ENCODE results near the gene DCBLD1. TPM values are rescaled to one million over a fixed set of nuclear protein-coding genes. Genes with fewer than 3 reads are reported as not detected.
"Not testable (repeated sequence)": the region's sequence is repeated elsewhere in the genome, so short reads cannot be mapped to it uniquely, and the experiment has no call there.

Gene DCBLD1
- total RNA-seq, 1 donor from 2014 or later, result 6.1 TPM

DNA sequence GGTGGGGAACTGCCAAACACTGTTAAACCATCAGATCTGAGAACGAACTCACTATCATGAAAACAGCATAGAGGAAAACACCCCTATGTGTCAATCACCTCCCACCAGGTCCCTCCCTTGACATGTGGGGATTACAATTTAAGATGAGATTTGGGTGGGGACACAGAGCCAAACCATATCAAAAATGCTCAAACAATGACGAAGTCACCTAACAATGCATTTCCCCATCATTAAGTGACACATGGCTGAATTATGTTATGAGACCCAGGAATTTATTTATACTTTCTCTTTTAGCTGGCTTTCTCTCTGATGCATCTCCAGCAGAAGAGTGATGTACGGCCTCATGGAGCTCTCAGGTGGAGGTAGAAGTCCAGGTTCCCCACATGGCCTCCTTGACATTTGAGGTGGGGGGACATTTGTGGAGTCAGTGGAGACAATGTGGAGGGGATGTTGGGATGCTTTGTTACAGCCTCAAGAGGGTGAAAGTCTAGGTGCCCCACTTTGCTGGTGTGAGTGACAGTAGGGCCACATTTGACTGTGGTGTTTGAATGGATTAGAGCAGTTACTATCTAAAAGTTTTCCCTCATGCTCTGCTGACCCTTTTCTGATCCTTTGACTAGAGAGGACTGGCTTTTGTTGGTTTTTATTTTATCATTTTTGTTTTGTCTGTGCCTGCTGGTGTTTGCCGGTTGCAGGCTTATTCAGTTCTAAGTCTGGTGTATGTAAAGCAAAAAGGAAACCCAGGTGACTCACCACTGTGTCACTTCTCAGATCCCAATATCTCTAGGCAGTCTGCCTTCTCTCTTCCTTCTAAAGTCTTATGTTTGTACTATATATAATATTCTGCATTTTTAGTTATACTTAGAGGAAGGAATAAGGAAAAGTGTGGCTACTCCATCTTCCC is 18.5 kb upstream of the DCBLD1 start:
- TF ChIP-seq, protein P1, sequence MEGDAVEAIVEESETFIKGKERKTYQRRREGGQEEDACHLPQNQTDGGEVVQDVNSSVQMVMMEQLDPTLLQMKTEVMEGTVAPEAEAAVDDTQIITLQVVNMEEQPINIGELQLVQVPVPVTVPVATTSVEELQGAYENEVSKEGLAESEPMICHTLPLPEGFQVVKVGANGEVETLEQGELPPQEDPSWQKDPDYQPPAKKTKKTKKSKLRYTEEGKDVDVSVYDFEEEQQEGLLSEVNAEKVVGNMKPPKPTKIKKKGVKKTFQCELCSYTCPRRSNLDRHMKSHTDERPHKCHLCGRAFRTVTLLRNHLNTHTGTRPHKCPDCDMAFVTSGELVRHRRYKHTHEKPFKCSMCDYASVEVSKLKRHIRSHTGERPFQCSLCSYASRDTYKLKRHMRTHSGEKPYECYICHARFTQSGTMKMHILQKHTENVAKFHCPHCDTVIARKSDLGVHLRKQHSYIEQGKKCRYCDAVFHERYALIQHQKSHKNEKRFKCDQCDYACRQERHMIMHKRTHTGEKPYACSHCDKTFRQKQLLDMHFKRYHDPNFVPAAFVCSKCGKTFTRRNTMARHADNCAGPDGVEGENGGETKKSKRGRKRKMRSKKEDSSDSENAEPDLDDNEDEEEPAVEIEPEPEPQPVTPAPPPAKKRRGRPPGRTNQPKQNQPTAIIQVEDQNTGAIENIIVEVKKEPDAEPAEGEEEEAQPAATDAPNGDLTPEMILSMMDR (conservative IDR thresholded peaks at IDR 0.05; ENCODE audit: low read depth, low read length), result no peak
- no peak for DNase-seq (ENCODE audit: low read depth)
- H3K4me3 ChIP-seq (ENCODE audit: low read depth, low read length), result no peak overlapping the region

DNA sequence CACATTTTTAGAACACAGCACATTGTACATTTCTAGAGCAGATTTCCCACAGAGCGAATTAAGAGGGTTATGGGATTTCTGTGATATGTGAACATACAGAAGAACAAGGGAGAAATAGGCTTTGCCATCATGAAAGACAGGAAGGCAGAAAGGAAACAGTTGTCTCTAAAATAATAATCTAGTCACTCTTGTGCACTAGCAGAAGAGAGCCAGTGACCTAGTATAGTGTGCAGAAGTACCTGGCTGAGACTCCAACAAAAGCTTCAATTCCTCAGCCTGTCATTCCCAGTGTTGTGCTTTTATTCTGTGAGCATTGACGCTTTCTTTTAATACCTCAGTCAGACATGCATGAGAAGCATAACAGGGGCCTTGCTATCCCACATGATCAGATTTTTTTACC is 17.8 kb upstream of the DCBLD1 start:
- TF ChIP-seq, protein P1 (conservative IDR thresholded peaks at IDR 0.05; ENCODE audit: low read depth, low read length), result no peak
- H3K4me3 ChIP-seq (ENCODE audit: low read depth, low read length), result no peak overlapping the region
- DNase-seq (ENCODE audit: low read depth), result no peak

DNA sequence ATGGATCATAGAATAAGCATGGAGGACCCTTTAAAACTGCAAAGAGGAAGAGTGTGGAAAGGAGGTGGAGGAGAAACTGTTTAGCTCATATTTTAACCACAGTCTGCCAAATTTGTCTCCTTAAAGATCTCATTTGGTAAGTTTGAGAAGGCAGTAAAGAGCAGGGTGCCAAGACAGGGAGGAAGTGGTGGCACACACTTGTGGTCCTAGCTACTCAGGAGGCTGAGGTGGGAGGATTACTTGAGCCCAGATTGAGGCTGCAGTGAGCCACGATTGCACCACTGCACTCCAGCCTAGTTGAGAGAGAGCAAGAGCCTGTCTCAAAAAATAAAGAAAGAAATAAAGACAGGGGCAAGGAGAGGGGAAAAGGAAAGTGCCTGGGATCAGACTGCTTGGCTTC is 16.8 kb upstream of the DCBLD1 start:
- H3K4me3 ChIP-seq (ENCODE audit: low read depth, low read length), result no peak overlapping the region
- DNase-seq (ENCODE audit: low read depth), result no peak
- TF ChIP-seq, protein P1 (conservative IDR thresholded peaks at IDR 0.05; ENCODE audit: low read depth, low read length), result no peak

DNA sequence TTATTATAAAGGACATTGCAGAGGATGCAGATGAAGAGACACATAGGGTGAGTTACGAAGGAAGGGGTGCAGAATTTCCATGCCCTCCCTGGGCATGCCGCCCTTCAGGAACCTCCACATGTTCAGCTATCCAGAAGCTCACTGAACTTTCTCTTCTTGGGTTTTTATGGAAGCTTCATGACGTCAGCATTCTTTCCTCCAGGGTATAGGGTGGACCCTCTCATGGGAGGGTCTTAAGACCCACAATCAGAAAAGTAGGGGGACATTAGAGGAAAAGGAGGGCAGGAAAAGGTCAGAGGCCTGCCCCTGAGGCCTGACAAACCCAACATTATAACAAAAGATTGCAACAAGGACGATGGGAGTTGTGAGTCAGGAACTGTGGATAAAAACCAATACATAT is 14.6 kb upstream of the DCBLD1 start:
- TF ChIP-seq, protein P1 (conservative IDR thresholded peaks at IDR 0.05; ENCODE audit: low read depth, low read length), result no peak
- H3K4me3 ChIP-seq (ENCODE audit: low read depth, low read length), result no peak overlapping the region
- no peak for DNase-seq (ENCODE audit: low read depth)

DNA sequence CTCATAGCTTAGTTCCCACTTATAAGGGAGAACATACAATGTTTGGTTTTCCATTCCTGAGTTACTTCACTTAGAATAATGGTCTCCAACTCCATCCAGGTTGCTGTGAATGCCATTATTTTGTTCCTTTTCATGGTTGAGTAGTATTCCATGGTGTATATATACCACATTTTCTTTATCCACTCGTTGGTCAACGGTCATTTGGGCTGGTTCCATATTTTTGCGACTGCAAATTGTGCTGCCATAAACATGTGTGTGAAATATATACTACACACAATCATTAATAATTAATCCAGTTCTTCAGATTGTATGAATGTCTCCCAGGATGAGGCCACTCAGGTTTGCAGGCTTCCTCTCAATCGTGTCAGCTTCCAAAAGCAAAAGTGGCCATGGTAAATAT is 13.9 kb upstream of the DCBLD1 start:
- not testable (repeated sequence) for H3K4me3 ChIP-seq (ENCODE audit: low read depth, low read length); DNase-seq (ENCODE audit: low read depth)

DNA sequence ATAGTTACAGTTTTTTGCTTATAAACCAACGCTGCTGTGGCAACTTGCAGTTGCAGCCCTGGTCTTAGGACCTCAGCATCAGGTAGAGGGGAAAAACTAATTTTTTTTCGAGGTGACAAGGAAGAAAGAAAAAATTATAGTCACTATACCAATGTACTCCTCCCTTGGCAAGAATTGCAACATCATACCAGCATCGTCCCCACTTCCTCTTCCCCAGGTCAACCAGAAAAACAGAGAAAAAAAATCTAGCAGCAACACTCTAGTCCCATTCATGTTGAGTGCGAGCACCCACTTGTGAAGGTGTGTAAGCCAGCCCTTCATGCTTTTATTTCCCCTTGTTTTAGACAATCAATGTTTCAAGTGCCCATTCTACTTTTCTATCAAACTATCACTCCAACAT is 13.1 kb upstream of the DCBLD1 start:
- TF ChIP-seq, protein P1 (conservative IDR thresholded peaks at IDR 0.05; ENCODE audit: low read depth, low read length), result no peak
- no peak overlapping the region for H3K4me3 ChIP-seq (ENCODE audit: low read depth, low read length)
- no peak for DNase-seq (ENCODE audit: low read depth)

DNA sequence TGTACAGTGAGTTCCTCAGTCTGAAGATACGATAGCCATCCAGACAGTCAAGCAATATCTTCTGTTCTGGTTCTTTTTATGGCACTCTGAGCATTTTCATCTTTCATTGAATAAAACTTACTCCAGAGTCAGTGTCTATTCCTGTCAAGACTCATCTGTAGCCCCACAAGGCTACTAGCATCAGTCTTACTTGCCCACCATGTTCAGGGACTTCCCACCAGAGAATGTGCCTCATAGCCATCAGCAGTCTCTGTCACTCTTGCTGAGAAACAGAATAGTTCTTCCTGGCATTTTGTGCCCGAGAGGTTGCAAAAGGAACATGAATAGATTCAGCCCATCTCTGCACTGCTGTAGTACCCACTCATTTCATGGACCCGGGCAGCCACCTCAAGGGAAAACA is 12.7 kb upstream of the DCBLD1 start:
- TF ChIP-seq, protein P1 (conservative IDR thresholded peaks at IDR 0.05; ENCODE audit: low read depth, low read length), result no peak
- H3K4me3 ChIP-seq (ENCODE audit: low read depth, low read length), result no peak overlapping the region
- no peak for DNase-seq (ENCODE audit: low read depth)

Data from epithelial cell of proximal tubule (primary cell).